ENCODE data around the gene CRIP2.

- TF ChIP-seq CTCF (IDR thresholded peaks at IDR 0.05; ENCODE audit: low read depth, low read length): no peak
- TF ChIP-seq EZH2phosphoT487 (IDR thresholded peaks at IDR 0.05; ENCODE audit: low read depth): no peak
Observed at GRCh38 chr14:105508069-105508468, 33.4 kb downstream of the CRIP2 start.

Measured in OCI-LY3 (cell line).